SIG-M5 treated with dmso at 0.1 percent for 504 hours (cell line): ENCODE results near the gene DEPDC5.
A peak's percentile ranks its signal among the peaks of the same experiment; 100 is the strongest.
"Not testable (repeated sequence)": the region's sequence is repeated elsewhere in the genome, so short reads cannot be mapped to it uniquely, and the experiment has no call there.

Experiments used
- DNase-seq: peaks from one replicate; lab custom pipeline; 2025; ENCODE audit not compliant: unreplicated experiment; lab: John Stamatoyannopoulos, UW

DEPDC5 gene

GRCh38 chr22:31748490-31748889 lies 5.3 kb upstream of the DEPDC5 start:
- DNase-seq: no peak

- DNase-seq: peak; percentile 90
These were observed 4.0 kb upstream of the DEPDC5 start, which contains the start of gene PRR14L for GRCh38 chr22:31749636-31750364. PRR14L (minus strand) TSS chr22:31750132; CDS start chr22:31738860, 11,272 bp downstream.

DNA sequence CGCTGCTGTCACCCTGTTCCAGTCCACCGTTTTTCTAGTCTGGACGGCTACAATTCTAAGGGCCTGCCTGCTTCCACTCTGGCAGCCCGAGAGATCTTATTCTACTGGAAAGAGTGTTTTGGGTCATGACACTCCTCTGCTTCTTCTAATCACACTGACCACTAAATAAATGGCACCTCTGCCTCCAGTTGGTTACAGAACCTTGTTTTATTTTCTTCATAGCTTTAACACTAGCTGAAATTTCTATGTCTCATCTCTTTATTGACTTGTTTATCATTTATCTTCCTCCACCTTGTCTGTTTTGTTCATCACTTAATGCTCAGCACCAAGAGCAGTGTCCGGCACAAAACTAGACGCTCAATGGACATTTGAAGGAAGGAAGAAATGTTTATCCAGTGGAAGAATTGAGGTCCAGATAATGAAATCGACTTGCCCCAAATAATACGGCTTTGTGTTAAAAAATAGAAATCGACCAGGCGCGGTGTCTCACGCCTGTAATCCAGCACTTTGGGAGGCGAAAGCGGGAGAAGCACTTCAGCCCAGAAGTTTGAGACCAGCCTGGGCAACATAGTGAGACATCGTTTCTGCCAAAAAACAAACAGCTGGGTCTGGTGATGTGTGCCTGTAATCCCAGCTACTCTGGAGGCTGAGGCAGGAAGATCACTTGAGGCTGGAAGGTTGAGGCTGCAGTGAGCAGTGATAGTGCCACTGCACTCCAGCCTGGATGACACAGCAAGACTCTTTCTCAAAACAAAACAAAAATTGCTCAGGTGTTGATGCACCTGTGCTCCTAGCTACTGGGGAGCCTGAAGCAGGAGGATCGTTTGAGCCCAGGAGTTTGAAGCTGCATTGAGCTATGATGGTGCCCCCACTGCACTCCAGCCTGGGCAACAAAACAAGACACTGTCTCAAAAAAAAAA lies 3.2 kb upstream of the DEPDC5 start:
- no peak for DNase-seq

- no peak for DNase-seq
These were observed 1.5 kb upstream of the DEPDC5 start for GRCh38 chr22:31752096-31752847.

GRCh38 chr22:31753005-31753633 lies 700 bp upstream of the DEPDC5 start:
- DNase-seq: no peak

GRCh38 chr22:31754813-31755212 lies 994 bp downstream of the DEPDC5 start:
- no peak for DNase-seq

DNA sequence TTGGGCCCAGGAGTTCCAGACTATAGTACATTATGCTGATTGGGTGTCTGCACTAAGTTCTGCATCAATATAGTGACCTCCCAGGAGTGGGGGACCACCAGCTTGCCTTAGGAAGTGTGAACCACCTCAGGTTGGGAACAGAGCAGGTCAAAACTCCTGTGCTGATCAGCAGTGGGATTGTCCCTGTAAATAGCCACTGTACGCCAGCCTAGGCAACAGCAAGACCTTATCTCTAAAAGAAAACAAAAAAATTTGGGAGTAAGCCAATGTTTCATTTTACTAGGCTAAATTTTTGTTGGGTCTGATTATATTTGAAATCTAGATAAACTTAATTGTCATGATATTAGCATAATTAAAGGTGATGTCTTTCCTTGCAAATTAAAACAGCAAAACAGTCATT lies 3.4 kb downstream of the DEPDC5 start:
- DNase-seq: no peak

- DNase-seq: not testable (repeated sequence)
These were observed 5.0 kb downstream of the DEPDC5 start for GRCh38 chr22:31758860-31759259.

DNA sequence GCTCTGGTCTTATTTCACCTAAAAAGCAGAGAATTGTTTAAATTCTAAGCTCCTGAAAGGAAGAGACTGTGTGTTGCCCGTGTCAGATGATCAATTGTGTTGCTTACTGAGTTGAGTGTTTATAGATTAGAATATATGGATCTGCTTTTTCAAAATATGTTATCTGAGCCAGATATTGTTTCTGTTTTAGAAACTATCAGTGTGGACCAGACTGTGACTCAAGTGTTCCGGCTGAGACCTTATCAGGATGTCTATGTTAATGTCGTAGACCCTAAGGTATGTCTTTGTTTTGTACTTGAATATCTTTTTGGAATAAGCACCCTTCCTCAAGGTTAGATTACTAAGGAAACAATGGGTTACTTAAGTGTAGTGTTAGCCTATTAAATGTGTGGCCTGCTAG lies 11.0 kb downstream of the DEPDC5 start:
- DNase-seq: no peak

DNA sequence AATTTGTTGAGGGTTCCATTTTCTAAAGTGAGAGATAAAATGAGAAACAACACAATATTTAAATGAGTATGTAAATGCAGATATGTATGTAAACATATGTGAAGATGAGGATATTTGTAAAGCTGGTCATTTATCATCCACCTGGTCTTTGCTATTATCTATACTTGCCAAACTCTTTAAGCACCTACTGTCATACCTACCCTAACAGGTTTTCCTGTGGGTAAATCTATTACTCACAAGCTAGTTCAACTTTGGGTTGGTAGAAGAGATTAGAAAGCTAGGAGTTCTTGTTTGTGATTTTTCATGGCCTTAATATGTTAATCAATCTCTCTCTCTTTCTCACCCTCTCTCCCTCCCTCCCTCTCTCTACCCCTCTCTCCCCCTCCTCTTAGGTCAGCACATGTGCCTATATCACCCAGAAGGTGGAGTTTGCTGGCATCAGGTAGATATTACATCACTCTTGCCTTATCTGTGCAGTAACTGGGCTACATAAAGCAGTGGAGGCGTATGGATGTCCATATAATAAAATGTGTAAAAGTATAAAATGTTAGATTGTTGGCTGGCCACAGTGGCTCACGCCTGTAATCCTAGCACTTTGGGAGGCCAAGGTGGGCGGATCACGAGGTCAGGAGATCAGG lies 14.7 kb downstream of the DEPDC5 start:
- DNase-seq: no peak

GRCh38 chr22:31773416-31773815 lies 19.6 kb downstream of the DEPDC5 start:
- no peak for DNase-seq

DNA sequence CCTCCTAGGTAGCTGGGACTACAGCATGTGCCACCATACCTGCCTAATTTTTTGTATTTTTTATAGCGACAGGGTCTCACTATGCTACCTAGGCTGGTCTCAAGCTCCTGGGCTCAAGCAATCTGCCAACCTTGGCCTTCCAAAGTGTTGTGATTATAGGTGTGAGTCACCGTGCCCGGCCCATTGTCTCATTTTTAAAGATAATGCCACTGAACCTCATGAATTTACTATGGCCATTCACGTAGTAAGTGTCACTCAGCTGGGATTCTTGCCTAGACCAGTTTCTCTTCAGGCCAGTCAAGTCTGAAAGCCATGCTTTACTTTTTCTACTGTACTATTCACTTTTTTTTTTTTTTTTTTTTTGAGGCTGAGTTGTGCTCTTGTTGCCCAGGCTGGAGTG lies 22.4 kb downstream of the DEPDC5 start:
- no peak for DNase-seq

GRCh38 chr22:31789803-31790202 lies 36.0 kb downstream of the DEPDC5 start:
- no peak for DNase-seq

GRCh38 chr22:31790240-31790639 lies 36.4 kb downstream of the DEPDC5 start:
- peak; percentile 53 for DNase-seq

GRCh38 chr22:31799358-31799757 lies 45.5 kb downstream of the DEPDC5 start:
- DNase-seq: not testable (repeated sequence)

- no peak for DNase-seq
These were observed 46.2 kb downstream of the DEPDC5 start for GRCh38 chr22:31800065-31800464.

GRCh38 chr22:31800861-31801260 lies 47.0 kb downstream of the DEPDC5 start:
- not testable (repeated sequence) for DNase-seq

- DNase-seq: no peak
These were observed 48.8 kb downstream of the DEPDC5 start for GRCh38 chr22:31802575-31802974.

- no peak for DNase-seq
These were observed 52.9 kb downstream of the DEPDC5 start for GRCh38 chr22:31806751-31807150.

DNA sequence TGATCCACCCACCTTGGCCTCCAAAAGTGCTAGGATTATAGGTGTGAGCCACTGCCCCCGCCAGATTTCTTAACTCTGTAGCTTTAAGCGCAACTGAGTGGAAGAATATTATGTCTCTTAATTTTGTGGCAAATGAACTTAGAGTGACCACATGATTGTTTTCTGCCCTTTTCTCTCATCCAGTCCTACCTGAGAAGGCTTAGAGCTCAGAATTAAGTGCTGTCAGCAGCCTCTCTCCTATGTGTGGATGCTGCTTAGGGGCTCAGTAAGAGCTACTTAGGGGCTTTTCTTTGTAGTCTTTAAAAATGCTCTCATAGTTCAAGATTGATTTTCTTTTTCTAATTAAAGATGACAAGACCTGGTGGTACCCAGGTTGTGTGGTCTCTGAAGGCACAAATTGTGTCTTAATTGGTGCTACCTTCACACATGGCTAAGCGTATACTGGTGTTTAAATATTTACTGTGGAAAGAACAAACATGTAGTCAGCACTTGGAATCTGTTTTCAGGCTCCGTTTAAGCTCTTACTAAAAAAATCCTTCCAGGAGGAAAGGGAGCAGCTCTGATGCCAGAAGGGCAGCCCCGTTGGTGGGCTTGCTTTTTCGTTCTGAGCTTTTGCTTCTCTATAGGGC lies 59.3 kb downstream of the DEPDC5 start:
- no peak for DNase-seq
